SK-N-SH (cell line): Measurements from ENCODE around the gene POLR2B. TPM values are rescaled to one million over a fixed set of nuclear protein-coding genes. Genes with fewer than 3 reads are reported as not detected.

Experiments used
- CTCF ChIA-PET: fragments of 300-600, 350-600 bp; formaldehyde crosslinking; extraction: SDS; loops from one replicate; lab custom pipeline; 2021; lab: Yijun Ruan, JAX
- POLR2A ChIA-PET: fragments of 350-600 bp; sonication (Branson Sonifier 250); formaldehyde crosslinking; extraction: SDS; loops from one replicate; lab custom pipeline; 2020; ENCODE audit warnings: antibody characterized with exemption, inconsistent platforms; lab: Yijun Ruan, JAX
- DNase-seq: peaks from one replicate; pipeline ENCODE4 v3.0.0; 2012
- H2AFZ ChIP-seq: fragments of 200-600 bp; sonication (generic); 2 replicates; pipeline ENCODE4 v1.8.1; 2016; ENCODE audit warnings: antibody characterized with exemption, mild to moderate bottlenecking, low read depth
- H3F3A ChIP-seq: fragments of 200-600 bp; sonication (generic); replicated peaks from 2 replicates; pipeline ENCODE3; 2016; ENCODE audit warnings: antibody characterized with exemption, mild to moderate bottlenecking; ENCODE audit not compliant: insufficient read depth
- H3K27ac ChIP-seq, 2 experiments: fragments of 200-500 bp in 1 of 2; fragments of 200-600 bp in 1 of 2; sonication (Bioruptor generic) in 1 of 2; sonication (generic), shearing (Covaris generic) in 1 of 2; 2 replicates each; pipeline versions ENCODE4 v1.5.1 to v1.6.1; 2014 to 2016; ENCODE audit warnings: low read depth in 2 of 2, inconsistent platforms in 1 of 2, low read length in 1 of 2, mild to moderate bottlenecking in 1 of 2, mixed read lengths in 1 of 2
- H3K27me3 ChIP-seq: fragments of 200-600 bp; sonication (generic), shearing (Covaris generic); 2 replicates; pipeline ENCODE4 v1.6.1; 2016; ENCODE audit warnings: mixed run types; ENCODE audit not compliant: insufficient read depth
- H3K36me3 ChIP-seq, 2 experiments: fragments of 200-500 bp in 1 of 2; fragments of 200-600 bp in 1 of 2; sonication (Bioruptor generic) in 1 of 2; sonication (generic) in 1 of 2; replicated peaks in 1 of 2; 2 replicates each; pipeline versions ENCODE3 to v1.5.1; 2014 to 2016; ENCODE audit warnings: low read length in 1 of 2, mild to moderate bottlenecking in 1 of 2; ENCODE audit not compliant: insufficient read depth in 2 of 2, control insufficient read depth in 1 of 2
- H3K4me1 ChIP-seq, 2 experiments: fragments of 200-500 bp in 1 of 2; fragments of 200-600 bp in 1 of 2; sonication (Bioruptor generic) in 1 of 2; sonication (generic), shearing (Covaris generic) in 1 of 2; 2 replicates each; pipeline versions ENCODE4 v1.5.1 to v1.6.1; 2014 to 2016; ENCODE audit warnings: low read depth in 1 of 2, low read length in 1 of 2, mixed run types in 1 of 2; ENCODE audit not compliant: insufficient read depth in 2 of 2, control insufficient read depth in 1 of 2
- H3K4me2 ChIP-seq: fragments of 200-600 bp; sonication (generic), shearing (Covaris generic); 2 replicates; pipeline ENCODE4 v1.6.1; 2017; ENCODE audit warnings: mixed run types
- H3K4me3 ChIP-seq, 2 experiments: fragments of 200-500 bp in 1 of 2; fragments of 200-600 bp in 1 of 2; sonication (Bioruptor generic) in 1 of 2; sonication (generic), shearing (Covaris generic) in 1 of 2; 2 replicates each; pipeline versions ENCODE4 v1.5.1 to v1.8.1; 2014 to 2016; ENCODE audit warnings: low read depth in 2 of 2, inconsistent platforms in 1 of 2, low read length in 1 of 2, mild to moderate bottlenecking in 1 of 2, mixed read lengths in 1 of 2, moderate library complexity in 1 of 2
- H3K79me2 ChIP-seq: fragments of 200-600 bp; sonication (generic); 2 replicates; pipeline ENCODE4 v1.8.1; 2017; ENCODE audit warnings: mild to moderate bottlenecking; ENCODE audit not compliant: insufficient read depth
- H3K9ac ChIP-seq: fragments of 200-600 bp; sonication (generic); 2 replicates; pipeline ENCODE4 v1.6.1; 2017; ENCODE audit warnings: mixed run types
- H3K9me2 ChIP-seq: fragments of 200-600 bp; sonication (generic); 2 replicates; pipeline ENCODE4 v1.6.1; 2017; ENCODE audit warnings: mixed run types
- H3K9me3 ChIP-seq: fragments of 200-600 bp; sonication (generic); 2 replicates; pipeline ENCODE4 v1.6.1; 2017; ENCODE audit warnings: mixed run types, mild to moderate bottlenecking, moderate library complexity
- H4K20me1 ChIP-seq: fragments of 200-600 bp; sonication (generic); 2 replicates; pipeline ENCODE4 v1.6.1; 2017; ENCODE audit warnings: mild to moderate bottlenecking, mixed run types; ENCODE audit not compliant: insufficient read depth
- CHD2 ChIP-seq: fragments of 150-350 bp; IDR thresholded peaks from 2 replicates; pipeline ENCODE4 v1.6.1; 2018; ENCODE audit warnings: low read length; ENCODE audit not compliant: partially characterized antibody
- ELF1 ChIP-seq: IDR thresholded peaks from 2 replicates; pipeline ENCODE4 v1.4.0; 2012
- EP300 ChIP-seq, 2 experiments: IDR thresholded peaks; 2 replicates each; pipeline versions ENCODE4 v1.4.0 to v1.6.1; 2012; ENCODE audit warnings: borderline replicate concordance in 1 of 2, low read depth in 1 of 2, low read length in 1 of 2
- FOXM1 ChIP-seq: IDR thresholded peaks from 2 replicates; pipeline ENCODE4 v1.4.0; 2012; ENCODE audit warnings: low read depth, mild to moderate bottlenecking
- GATA2 ChIP-seq: sonication (generic); formaldehyde crosslinking; IDR thresholded peaks from 2 replicates; pipeline ENCODE4 v1.5.0; 2020; ENCODE audit warnings: mild to moderate bottlenecking, missing genetic modification reagents
- IRF3 ChIP-seq: fragments of 150-350 bp; IDR thresholded peaks from 2 replicates; pipeline ENCODE4 v1.6.1; 2016; ENCODE audit warnings: mild to moderate bottlenecking, low read depth, low read length
- JUND ChIP-seq: IDR thresholded peaks from 2 replicates; pipeline ENCODE4 v1.4.0; 2012
- MAX ChIP-seq: IDR thresholded peaks from 2 replicates; pipeline ENCODE4 v1.4.0; 2012; ENCODE audit warnings: low read depth
- MEF2A ChIP-seq: IDR thresholded peaks from 2 replicates; pipeline ENCODE4 v1.4.0; 2012; ENCODE audit warnings: low read depth, borderline replicate concordance
- MXI1 ChIP-seq: IDR thresholded peaks from 2 replicates; pipeline ENCODE4 v1.6.1; 2012; ENCODE audit warnings: mild to moderate bottlenecking, low read depth, low read length, improper control_type of control experiment
- NFIC ChIP-seq: IDR thresholded peaks from 2 replicates; pipeline ENCODE4 v1.4.0; 2012; ENCODE audit warnings: borderline replicate concordance
- PBX3 ChIP-seq: IDR thresholded peaks from 2 replicates; pipeline ENCODE4; 2012
- POLR2AphosphoS5 ChIP-seq: IDR thresholded peaks from 2 replicates; pipeline ENCODE4 v1.6.1; 2012; ENCODE audit warnings: low read depth, low read length
- RAD21 ChIP-seq: IDR thresholded peaks from 2 replicates; pipeline ENCODE4 v1.6.1; 2012; ENCODE audit warnings: mild to moderate bottlenecking, low read length
- RCOR1 ChIP-seq: fragments of 150-350 bp; IDR thresholded peaks from 2 replicates; pipeline ENCODE4 v1.6.1; 2017; ENCODE audit warnings: antibody characterized with exemption, low read length
- RFX5 ChIP-seq: IDR thresholded peaks from 2 replicates; pipeline ENCODE4 v1.6.1; 2012; ENCODE audit warnings: mild to moderate bottlenecking, improper control_type of control experiment, low read length
- SIN3A ChIP-seq: IDR thresholded peaks from 2 replicates; pipeline ENCODE4 v1.6.1; 2012; ENCODE audit warnings: low read depth, mild to moderate bottlenecking, low read length, moderate library complexity, borderline replicate concordance
- TEAD4 ChIP-seq: IDR thresholded peaks from 2 replicates; pipeline ENCODE4 v1.4.0; 2012; ENCODE audit warnings: mild to moderate bottlenecking, borderline replicate concordance; ENCODE audit not compliant: insufficient read depth
- USF1 ChIP-seq: IDR thresholded peaks from 2 replicates; pipeline ENCODE4 v1.4.0; 2012; ENCODE audit warnings: low read depth, borderline replicate concordance
- ZBTB33 ChIP-seq: IDR thresholded peaks from 2 replicates; pipeline ENCODE4 v1.4.0; 2012; ENCODE audit warnings: low read depth, borderline replicate concordance
- WGBS: methylation state at CpG from one replicate; pipeline ENCODE4 v1.1.6; 2017; ENCODE audit warnings: low lambda C conversion rate; 5-methylcytosine and 5-hydroxymethylcytosine counted together
- polyA plus RNA-seq, 3 experiments: library from polyadenylated mRNA; depleted of rRNA; stranded (reverse); fragments of >200 nt; gene quantifications; 2 replicates each; pipeline ENCODE4 v1.2.3, GENCODE V29; 2012

The POLR2B gene
- polyA plus RNA-seq, 1 of the 3 experiments (the other 2 are of a cell fraction), result 58.5 TPM

GRCh38 chr4:56953680-56954520 is 24.8 kb upstream of the POLR2B start:
- CTCF ChIA-PET, result interaction anchor here (0.8 kb wide), 1 partner anchor 118 kb away, joined by 3 read pairs; no protein-coding TSS in a partner anchor

GRCh38 chr4:56958111-56958517 is 20.6 kb upstream of the POLR2B start:
- Histone ChIP-seq H4K20me1 (no peaks in the 10 kb centered on the region), H3K9me3 (no peaks in the 10 kb centered on the region), H3K27me3 (no peaks in the 10 kb centered on the region), H3K4me2 (no peak overlapping the region), H3K27ac (no peak overlapping the region; a peak in 1 of 4 replicates), H3K9me2 (no peaks in the 10 kb centered on the region), H3F3A (peaks cover 8% of the 10 kb centered on the region), H3K4me1 (no peaks in the 10 kb centered on the region), H3K9ac (no peak overlapping the region), H2AFZ (no peak overlapping the region), H3K36me3 (peaks cover 0 to 17% of the 10 kb centered on the region in 2 experiments), H3K4me3 (no peak overlapping the region), H3K79me2 (no peaks in the 10 kb centered on the region)
- ChIA-PET POLR2A (no interaction called here), CTCF (no interaction called here)
- WGBS, result 68% methylated on average over 7 of the region's 7 CpGs
- DNase-seq, result no peak
- TF ChIP-seq MXI1, result no peak
- TF ChIP-seq ZBTB33, result no peak
- no peak for TF ChIP-seq POLR2AphosphoS5
- no peak for TF ChIP-seq FOXM1
- no peak for TF ChIP-seq MAX
- no peak for TF ChIP-seq JUND
- no peak for TF ChIP-seq RCOR1
- TF ChIP-seq MEF2A, result no peak
- no peak for TF ChIP-seq IRF3
- TF ChIP-seq RAD21, result no peak
- TF ChIP-seq CHD2, result no peak
- TF ChIP-seq NFIC, result no peak
- TF ChIP-seq TEAD4, result no peak
- TF ChIP-seq GATA2 (CRISPR knock-in tag), result no peak

More at GRCh38 chr4:56953680-56954520, 24.8 kb upstream of the POLR2B start:
- WGBS, result 76% methylated on average over 9 of the region's 9 CpGs
- Histone ChIP-seq H3K36me3 (no peaks in the 10 kb centered on the region), H3K9me3 (no peaks in the 10 kb centered on the region), H3K4me1 (no peaks in the 10 kb centered on the region), H3K79me2 (no peaks in the 10 kb centered on the region), H4K20me1 (no peaks in the 10 kb centered on the region), H3K27me3 (no peaks in the 10 kb centered on the region), H3F3A (peaks cover 3% of the 10 kb centered on the region), H3K4me2 (no peak overlapping the region), H2AFZ (no peak overlapping the region)
- POLR2A ChIA-PET, result no interaction called here
- DNase-seq, result no peak
- TF ChIP-seq EP300 (IDR thresholded peaks at IDR 0.05; ENCODE audit: borderline replicate concordance in 1 of 2, low read depth in 1 of 2, low read length in 1 of 2) (no peak), PBX3 (no peak), MXI1 (no peak), SIN3A (no peak), MAX (no peak), RFX5 (no peak), USF1 (no peak), ELF1 (no peak)
- TF ChIP-seq, all 33 proteins: peak for 0
- H3K9ac ChIP-seq, result no peak overlapping the region
- H3K9me2 ChIP-seq, result no peaks in the 10 kb centered on the region
- H3K4me3 ChIP-seq, result no peak overlapping the region
- no peak overlapping the region for H3K27ac ChIP-seq
